Ishikawa (cell line): ENCODE measurements around the gene TMEM72.

Experiments used
- CEBPB ChIP-seq: IDR thresholded peaks from 2 replicates; pipeline ENCODE4 v1.6.1; 2012
- CREB1 ChIP-seq: IDR thresholded peaks from 2 replicates; pipeline ENCODE4 v1.6.1; 2012; ENCODE audit warnings: low read depth
- EGR1 ChIP-seq: IDR thresholded peaks from 2 replicates; pipeline ENCODE4 v1.6.1; 2012
- EP300 ChIP-seq: IDR thresholded peaks from 2 replicates; pipeline ENCODE4 v1.6.1; 2012; ENCODE audit warnings: borderline replicate concordance
- FOXM1 ChIP-seq: IDR thresholded peaks from 2 replicates; pipeline ENCODE4 v1.6.1; 2012; ENCODE audit warnings: low read depth, borderline replicate concordance
- MAX ChIP-seq: IDR thresholded peaks from 2 replicates; pipeline ENCODE4 v1.6.1; 2012
- NFIC ChIP-seq: IDR thresholded peaks from 2 replicates; pipeline ENCODE4 v1.6.1; 2012
- RAD21 ChIP-seq: IDR thresholded peaks from 2 replicates; pipeline ENCODE4 v1.6.1; 2012; ENCODE audit warnings: low read depth
- REST ChIP-seq: IDR thresholded peaks from 2 replicates; pipeline ENCODE4 v1.6.1; 2012; ENCODE audit warnings: low read depth, mild to moderate bottlenecking
- TAF1 ChIP-seq: IDR thresholded peaks from 2 replicates; pipeline ENCODE4 v1.6.1; 2012; ENCODE audit warnings: low read depth, mild to moderate bottlenecking
- TCF12 ChIP-seq: IDR thresholded peaks from 2 replicates; pipeline ENCODE4 v1.6.1; 2012; ENCODE audit warnings: low read depth
- TEAD4 ChIP-seq: IDR thresholded peaks from 2 replicates; pipeline ENCODE4 v1.6.1; 2012
- USF1 ChIP-seq: IDR thresholded peaks from 2 replicates; pipeline ENCODE4 v1.6.1; 2012
- YY1 ChIP-seq: IDR thresholded peaks from 2 replicates; pipeline ENCODE4 v1.6.1; 2012; ENCODE audit warnings: low read depth
- ZBTB7A ChIP-seq: IDR thresholded peaks from 2 replicates; pipeline ENCODE4 v1.6.1; 2012; ENCODE audit warnings: low read depth

The TMEM72 gene

GRCh38 chr10:44924261-44925040, 13.3 kb downstream of the TMEM72 start:
- no peak for TF ChIP-seq REST
- TF ChIP-seq TEAD4 = no peak
- no peak for TF ChIP-seq ZBTB7A
- TF ChIP-seq USF1 = no peak
- no peak for TF ChIP-seq YY1
- TF ChIP-seq TCF12 = no peak
- no peak for TF ChIP-seq CEBPB
- no peak for TF ChIP-seq FOXM1
- no peak for TF ChIP-seq EGR1
- TF ChIP-seq EP300 = no peak
- TF ChIP-seq CREB1 = no peak
- no peak for TF ChIP-seq RAD21
- no peak for TF ChIP-seq TAF1

GRCh38 chr10:44925224-44925623, 14.1 kb downstream of the TMEM72 start:
- TF ChIP-seq YY1 = no peak
- TF ChIP-seq RAD21 = peak; percentile 35
- TF ChIP-seq TCF12 = no peak
- no peak for TF ChIP-seq NFIC
- no peak for TF ChIP-seq USF1
- TF ChIP-seq CEBPB = no peak

- no peak for TF ChIP-seq EGR1
- TF ChIP-seq FOXM1 = no peak
- no peak for TF ChIP-seq ZBTB7A
- TF ChIP-seq EP300 = no peak
- TF ChIP-seq USF1 = no peak
- no peak for TF ChIP-seq RAD21
- TF ChIP-seq MAX = no peak
- no peak for TF ChIP-seq NFIC
- TF ChIP-seq TEAD4 = no peak
- no peak for TF ChIP-seq YY1
- no peak for TF ChIP-seq CREB1
- TF ChIP-seq TAF1 = no peak
- TF ChIP-seq CEBPB = no peak
- no peak for TF ChIP-seq REST
- TF ChIP-seq TCF12 = no peak
These were observed 14.9 kb downstream of the TMEM72 start for GRCh38 chr10:44925811-44926750.

- no peak for TF ChIP-seq TAF1
- TF ChIP-seq CREB1 = no peak
- no peak for TF ChIP-seq NFIC
- TF ChIP-seq RAD21 = no peak
- TF ChIP-seq EGR1 = no peak
- TF ChIP-seq ZBTB7A = no peak
- no peak for TF ChIP-seq REST
- no peak for TF ChIP-seq CEBPB
- TF ChIP-seq YY1 = no peak
These were observed 15.7 kb downstream of the TMEM72 start for GRCh38 chr10:44926751-44927351.
